Ishikawa (cell line): ENCODE data around the gene MYLK.

Experiments used
- CEBPB ChIP-seq: IDR thresholded peaks from 2 replicates; pipeline ENCODE4 v1.6.1; 2012
- CREB1 ChIP-seq: IDR thresholded peaks from 2 replicates; pipeline ENCODE4 v1.6.1; 2012; ENCODE audit warnings: low read depth
- EGR1 ChIP-seq: IDR thresholded peaks from 2 replicates; pipeline ENCODE4 v1.6.1; 2012
- EP300 ChIP-seq: IDR thresholded peaks from 2 replicates; pipeline ENCODE4 v1.6.1; 2012; ENCODE audit warnings: borderline replicate concordance
- FOXM1 ChIP-seq: IDR thresholded peaks from 2 replicates; pipeline ENCODE4 v1.6.1; 2012; ENCODE audit warnings: low read depth, borderline replicate concordance
- NFIC ChIP-seq: IDR thresholded peaks from 2 replicates; pipeline ENCODE4 v1.6.1; 2012
- RAD21 ChIP-seq: IDR thresholded peaks from 2 replicates; pipeline ENCODE4 v1.6.1; 2012; ENCODE audit warnings: low read depth
- REST ChIP-seq: IDR thresholded peaks from 2 replicates; pipeline ENCODE4 v1.6.1; 2012; ENCODE audit warnings: low read depth, mild to moderate bottlenecking
- TAF1 ChIP-seq: IDR thresholded peaks from 2 replicates; pipeline ENCODE4 v1.6.1; 2012; ENCODE audit warnings: low read depth, mild to moderate bottlenecking
- TCF12 ChIP-seq: IDR thresholded peaks from 2 replicates; pipeline ENCODE4 v1.6.1; 2012; ENCODE audit warnings: low read depth
- TEAD4 ChIP-seq: IDR thresholded peaks from 2 replicates; pipeline ENCODE4 v1.6.1; 2012
- USF1 ChIP-seq: IDR thresholded peaks from 2 replicates; pipeline ENCODE4 v1.6.1; 2012
- YY1 ChIP-seq: IDR thresholded peaks from 2 replicates; pipeline ENCODE4 v1.6.1; 2012; ENCODE audit warnings: low read depth
- ZBTB7A ChIP-seq: IDR thresholded peaks from 2 replicates; pipeline ENCODE4 v1.6.1; 2012; ENCODE audit warnings: low read depth
- TF ChIP-seq, protein P1 (sequence below): IDR thresholded peaks from 2 replicates; pipeline ENCODE4 v1.6.1; 2012

The MYLK gene

DNA sequence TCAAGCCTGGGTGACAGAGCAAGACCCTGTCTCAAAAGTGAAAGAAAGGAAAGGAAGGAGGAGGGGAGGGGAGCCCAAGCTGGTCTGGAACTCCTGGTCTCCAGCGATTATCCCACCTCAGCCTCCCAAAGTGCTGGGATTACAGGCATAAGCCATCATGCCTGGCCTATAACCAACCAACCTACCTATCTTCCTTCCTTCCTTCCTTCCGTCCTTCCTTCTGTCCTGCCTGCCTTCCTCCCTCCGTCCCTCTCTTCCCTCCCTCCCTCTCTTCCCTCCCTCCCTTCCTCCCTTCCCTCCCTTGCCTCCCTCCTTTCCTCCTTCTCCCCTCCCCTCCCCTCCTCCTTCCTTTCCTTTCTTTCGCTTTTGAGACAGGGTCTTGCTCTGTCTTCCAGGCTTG lies 242.6 kb downstream of the MYLK start:
- TF ChIP-seq, protein P1, sequence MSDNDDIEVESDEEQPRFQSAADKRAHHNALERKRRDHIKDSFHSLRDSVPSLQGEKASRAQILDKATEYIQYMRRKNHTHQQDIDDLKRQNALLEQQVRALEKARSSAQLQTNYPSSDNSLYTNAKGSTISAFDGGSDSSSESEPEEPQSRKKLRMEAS = no peak
- TF ChIP-seq FOXM1 (no peak), TEAD4 (no peak), CREB1 (no peak), ZBTB7A (no peak), RAD21 (no peak)

DNA sequence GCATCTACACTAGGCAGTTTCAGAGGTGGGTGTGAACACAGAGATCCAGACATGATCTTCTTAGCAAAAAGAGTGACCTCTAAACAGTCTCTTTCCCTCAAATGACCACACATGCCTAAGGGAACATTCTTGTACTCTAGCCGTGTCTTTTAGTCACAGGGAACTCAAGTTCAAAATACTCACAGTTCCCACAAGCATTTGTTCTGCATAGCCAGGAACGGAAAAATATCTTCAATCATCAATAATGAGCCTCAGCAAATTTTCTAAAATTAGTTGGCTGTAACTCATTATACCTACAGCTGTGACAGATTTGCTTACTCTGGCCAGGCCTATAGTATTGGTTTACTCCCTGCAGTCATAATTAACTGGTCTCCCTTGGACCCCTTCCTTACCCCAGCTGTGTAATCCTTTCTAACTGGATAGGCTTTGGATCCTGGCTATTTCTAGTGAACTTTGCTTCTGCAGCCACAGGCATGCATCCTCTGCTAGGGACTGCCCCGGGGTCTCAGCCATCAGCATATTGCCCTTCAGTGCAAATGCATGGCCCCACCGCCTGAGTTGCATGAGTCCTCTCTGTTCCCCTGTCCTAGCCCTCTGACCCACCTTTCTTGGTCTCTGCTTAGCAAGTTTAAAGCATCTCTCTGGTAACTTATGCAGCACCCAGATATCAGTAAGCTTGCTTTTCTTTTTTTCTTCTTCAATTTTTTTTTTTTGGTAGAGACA lies 243.2 kb downstream of the MYLK start:
- TF ChIP-seq REST (no peak), EP300 (no peak), YY1 (no peak), TEAD4 (no peak), NFIC (no peak), TCF12 (no peak), RAD21 (no peak), TAF1 (no peak), CREB1 (no peak), EGR1 (no peak), USF1 (no peak), CEBPB (no peak), FOXM1 (no peak), ZBTB7A (no peak)
- TF ChIP-seq, protein P1 = no peak

GRCh38 chr3:123640311-123640710 lies 243.8 kb downstream of the MYLK start:
- TF ChIP-seq TAF1 = no peak

- TF ChIP-seq CREB1 (no peak), REST (no peak), CEBPB (no peak), FOXM1 (no peak), NFIC (no peak), ZBTB7A (no peak), YY1 (no peak), TAF1 (no peak), EGR1 (no peak)
- TF ChIP-seq, protein P1 = no peak
Measured at GRCh38 chr3:123638936-123639689, 245.0 kb downstream of the MYLK start.

DNA sequence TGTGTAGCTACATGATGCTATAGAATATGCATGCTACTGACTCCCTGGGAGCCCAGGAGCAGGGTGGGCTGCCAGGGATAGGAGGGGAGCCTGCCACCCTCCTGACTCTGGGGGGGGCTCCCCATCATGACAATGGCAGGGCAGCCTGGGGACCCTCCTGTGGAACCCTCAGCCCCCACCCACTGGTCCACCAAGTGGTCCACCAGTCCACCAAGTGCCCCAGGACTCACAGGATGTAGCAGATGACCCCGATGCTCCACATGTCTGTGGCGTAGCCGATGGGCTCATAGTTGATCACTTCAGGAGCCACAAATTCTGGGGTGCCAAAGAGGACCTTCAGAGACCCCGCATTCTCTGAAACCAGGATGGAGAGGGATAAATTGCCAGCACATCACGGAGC lies 246.3 kb downstream of the MYLK start:
- TF ChIP-seq RAD21 (no peak), YY1 (no peak), USF1 (no peak), NFIC (no peak), FOXM1 (no peak), ZBTB7A (no peak), TEAD4 (no peak), CEBPB (no peak), TAF1 (no peak), EGR1 (no peak), CREB1 (no peak), REST (no peak)
